Stimulated activated CD4-positive, alpha-beta T cell treated with anti-CD3 and anti-CD28 coated beads, Interleukin-15, amount 100 ng/mL, for 48 hours (primary cell): ENCODE results near the gene LYRM2.

ENCODE experiments used
- DNase-seq, 2 donors: peaks; one replicate each; pipeline ENCODE4 v3.0.0-alpha.2; 2020; ENCODE audit warnings: low read depth in 2 of 2

Gene LYRM2

DNA sequence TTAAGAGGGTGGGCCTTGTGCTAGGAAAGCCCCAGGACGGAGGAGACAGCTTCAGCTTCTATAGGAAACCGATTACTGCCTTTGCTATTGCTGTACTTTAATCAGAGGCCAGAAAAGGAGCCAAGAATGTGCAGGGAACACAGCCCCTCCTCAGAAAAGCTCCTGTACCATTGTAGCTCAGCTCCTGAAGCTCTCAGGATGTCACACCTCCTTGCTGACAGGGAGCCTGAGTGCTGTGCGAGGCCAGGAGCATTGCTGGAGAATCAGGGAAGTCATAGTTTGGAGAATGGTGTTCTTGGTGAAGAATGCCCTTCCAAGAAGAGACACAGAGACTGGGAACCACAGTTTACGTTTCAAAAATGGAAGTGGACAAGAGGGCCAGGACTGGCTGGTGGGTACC is 46.8 kb downstream of the LYRM2 start:
- DNase-seq: no peak

DNA sequence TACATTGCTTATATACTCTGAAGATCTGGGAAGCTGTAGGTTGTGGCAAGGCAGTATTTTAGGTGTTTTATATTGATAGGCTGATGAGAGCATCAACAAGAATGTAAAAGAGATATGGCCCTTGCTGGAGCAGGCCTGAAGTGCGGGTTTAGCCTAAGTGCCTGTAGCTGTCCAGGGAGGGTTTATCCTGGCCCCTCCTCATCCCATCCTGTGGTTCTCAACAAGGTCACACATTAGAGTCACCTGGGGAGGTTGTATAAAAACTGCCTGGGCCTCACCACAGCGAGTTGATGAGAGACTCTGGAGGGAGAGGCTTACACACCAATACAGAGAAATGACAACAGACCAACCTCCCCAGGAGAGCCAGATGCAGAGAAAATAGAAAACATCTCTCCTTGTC is 48.4 kb downstream of the LYRM2 start:
- no peak for DNase-seq

DNA sequence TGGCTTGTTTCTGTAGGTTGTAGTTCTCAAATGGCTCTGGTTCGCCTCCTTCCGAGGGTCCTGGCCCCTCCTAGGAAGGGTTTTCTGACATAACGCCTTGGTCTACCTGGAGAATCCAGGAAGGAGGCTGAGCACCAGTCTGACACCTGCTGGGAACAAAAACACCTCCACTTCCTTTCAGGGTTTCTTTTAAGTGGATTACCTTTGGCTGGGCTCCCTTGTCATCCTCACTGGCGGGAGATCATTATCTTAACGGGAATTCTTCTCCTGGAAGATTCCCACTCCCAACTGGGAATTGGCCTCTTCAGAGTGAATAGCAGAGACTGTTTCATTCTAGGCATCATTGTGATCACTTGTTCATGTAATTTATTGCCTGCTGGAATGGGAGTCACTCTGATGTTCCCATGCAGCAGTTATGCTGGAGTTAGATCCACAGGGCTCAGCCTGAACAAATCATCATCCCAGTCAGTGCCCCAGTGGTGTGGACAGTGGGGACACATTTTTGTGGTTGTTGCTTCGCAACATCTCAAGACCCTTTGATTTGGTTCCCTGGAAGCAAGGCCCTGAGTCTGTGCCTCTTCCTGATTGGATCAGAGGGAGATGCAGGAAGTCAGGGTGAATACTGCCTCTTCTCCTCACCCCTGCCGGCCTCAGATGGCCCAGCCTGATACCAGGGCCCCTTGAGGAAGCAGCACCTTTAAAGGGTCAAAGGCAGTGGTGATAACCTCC is 49.1 kb downstream of the LYRM2 start:
- no peak for DNase-seq

DNA sequence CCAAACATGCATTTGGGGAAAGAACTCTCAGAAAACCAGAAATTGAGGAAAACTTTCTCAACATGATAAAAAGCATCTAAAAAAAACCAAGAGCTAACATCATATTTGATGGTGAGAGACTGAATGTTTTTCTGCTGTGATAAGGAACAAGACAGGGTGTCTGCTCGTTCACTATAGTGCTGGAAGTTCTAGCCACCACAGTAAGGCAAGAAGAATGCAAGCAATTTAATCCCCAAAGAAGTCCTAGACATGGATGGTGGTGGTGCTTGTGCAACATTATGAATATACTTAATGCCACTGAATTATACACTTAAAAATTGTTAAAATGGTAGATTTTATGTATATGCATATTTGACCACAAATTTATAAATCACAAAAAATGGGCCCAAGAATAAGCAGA is 53.4 kb downstream of the LYRM2 start:
- no peak for DNase-seq

DNA sequence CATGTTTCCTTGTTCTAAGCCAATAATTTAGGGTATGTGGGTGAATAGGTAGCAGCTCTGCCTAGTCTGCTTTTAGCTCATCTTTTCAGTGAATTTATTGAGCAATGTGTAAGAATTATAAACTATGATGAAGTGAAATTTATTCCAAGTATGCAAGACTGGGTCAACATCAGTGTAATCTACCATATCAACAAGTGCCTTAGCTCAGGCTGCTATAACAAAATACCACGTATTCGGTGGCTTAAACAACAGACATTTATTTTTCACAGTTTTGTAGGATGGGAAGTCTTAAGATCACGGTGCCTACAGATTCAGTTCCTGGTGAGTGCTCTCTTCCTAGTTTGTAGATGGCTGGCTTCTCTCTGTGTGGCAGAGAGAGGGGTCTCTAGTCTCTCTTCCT is 54.0 kb downstream of the LYRM2 start:
- DNase-seq: no peak

DNA sequence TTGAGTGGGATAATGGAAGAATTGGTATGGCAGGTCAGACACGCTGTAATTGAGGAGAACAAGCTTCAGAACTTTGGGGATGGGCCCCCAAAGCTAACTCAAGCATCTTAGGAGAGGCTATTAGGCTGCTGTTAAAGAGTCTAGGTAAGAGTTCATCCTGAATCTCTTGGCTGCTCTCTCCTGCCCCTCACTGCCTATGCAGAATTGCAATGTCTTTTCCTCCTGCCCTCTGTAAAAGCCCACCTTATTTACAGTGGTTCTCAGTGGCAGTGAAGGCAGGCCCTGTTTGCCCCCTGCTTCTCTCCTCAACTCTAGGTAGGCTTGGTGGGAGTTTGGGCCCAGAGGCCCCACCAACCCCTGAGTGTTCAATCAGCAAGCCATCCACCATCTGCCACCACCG is 55.0 kb downstream of the LYRM2 start:
- DNase-seq: no peak

DNA sequence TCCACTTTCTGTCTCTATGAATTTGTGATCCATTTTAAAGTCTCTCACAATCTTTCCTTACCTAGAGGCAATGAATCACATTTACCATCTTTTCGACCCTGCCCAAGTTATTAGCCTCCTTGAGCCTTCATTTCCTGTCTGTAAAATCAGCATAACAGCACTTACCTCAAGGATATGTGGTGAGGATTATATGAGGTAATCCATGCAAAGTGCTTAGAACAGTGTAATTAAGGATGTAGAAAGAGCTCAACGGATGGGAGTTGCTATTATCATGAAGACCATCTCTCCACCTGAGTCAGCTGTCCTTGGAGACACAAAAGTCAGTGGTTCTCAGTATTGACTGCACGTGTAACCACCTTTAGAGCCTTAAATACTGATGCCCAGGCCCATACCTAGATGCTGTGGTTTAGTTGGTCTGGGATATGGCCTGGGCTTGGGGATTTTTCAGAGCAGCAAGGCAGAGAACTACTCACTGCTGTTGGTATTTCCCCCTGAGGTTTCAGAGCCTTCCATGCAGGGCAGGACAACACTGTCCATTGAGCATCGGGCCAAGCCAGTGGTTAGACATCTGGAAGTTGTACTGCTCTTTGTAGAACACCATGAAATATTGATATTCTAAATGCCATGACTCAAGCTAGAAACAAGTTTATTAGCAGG is 55.8 kb downstream of the LYRM2 start:
- no peak for DNase-seq

DNA sequence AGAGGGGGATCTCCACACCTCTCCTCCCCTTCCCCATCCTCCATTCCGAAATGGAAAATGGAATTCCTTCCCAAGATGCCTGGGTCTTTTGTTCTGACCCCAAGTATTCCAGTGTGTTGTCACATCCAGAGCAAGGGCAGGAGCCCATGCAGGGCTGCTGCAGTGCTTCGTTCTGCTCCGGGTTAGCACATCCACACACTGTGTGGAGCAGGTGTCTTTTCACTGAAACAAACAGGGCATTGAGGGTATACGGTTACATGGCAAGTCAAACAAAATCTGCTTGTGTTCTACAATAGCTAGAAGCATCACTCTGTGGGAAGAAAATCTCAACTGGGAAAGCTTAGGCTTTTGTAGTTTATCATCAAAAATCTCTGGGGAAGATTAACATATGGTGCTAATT is 56.9 kb downstream of the LYRM2 start:
- no peak for DNase-seq

DNA sequence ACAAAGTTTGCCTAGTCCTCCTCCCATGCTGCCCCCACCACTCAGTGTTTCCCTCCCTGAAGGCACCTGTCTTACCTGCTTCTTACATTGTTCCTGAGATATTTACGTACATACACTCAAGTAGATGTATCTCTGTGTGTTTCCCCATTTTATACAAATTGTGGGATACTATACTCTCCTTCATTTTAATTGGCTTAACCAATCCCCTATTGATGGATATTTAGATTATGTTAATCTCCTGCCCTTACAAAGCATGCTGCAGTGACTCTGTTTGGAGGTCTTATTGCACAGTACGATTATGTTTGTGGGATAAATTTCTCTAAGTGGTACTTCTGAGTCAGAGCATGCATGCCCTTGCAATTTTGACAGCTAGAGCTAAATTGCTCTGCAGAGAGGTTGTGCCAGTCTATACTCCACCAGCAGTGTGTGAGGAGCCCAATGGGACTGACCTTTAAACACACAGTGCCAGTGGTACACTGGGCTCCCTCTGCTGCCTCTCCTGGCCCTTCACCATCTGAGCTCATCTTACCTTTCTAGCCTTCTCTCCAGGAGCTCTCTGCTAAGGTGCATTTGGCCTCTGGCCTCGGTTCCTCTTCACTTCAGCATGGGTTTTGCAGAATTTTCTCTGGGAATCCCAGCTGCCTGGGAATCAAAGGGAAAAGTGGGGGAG is 57.4 kb downstream of the LYRM2 start:
- DNase-seq: no peak

DNA sequence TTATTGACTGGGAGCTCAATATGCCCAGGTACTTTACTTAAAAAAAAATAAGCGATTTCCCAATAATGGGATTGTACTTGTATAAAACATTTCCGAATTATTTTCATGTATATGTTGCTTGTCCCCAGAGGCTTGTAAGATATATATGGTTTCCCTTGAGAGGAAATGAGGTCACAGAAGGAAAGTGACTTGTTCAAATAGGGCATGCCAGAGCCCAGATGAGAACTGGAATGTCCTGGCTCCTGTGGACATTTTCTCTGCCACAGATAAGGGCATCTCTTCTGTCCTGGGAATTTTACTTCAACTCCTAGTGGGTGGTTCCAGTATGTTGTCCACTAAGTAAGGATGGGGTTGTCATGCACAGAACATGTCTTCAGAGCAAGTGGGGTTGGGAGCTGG is 63.0 kb downstream of the LYRM2 start:
- no peak for DNase-seq

DNA sequence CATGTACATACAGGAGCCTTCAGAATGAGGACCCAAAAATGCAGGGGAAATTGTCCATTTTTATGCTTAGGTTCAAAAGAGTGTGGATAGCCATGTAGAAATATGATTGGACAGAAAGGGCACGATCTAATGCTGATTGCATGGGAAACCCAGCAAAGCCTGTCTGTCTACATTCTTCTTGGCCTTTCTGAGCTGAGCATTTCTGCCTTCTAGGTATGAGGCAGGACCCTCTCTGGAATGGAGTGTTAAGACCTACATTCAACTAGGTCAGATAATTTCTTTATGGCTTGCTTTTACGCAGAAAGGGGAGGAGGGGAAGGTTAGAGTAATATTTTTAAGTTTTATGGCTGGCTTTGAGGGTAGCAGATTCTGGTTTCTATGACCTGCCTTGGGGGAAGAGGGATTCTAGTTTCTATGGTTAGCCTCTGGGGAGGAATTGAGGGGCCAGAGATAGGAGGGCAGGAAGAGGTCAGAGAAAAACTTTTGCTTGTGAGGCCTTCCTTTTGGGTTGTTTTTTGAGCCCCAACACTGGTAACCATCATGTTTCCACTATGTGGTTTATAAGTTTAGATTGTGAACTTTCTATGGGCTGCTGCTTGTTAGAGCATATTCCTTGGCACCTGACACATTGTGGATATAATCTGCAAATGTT is 63.5 kb downstream of the LYRM2 start:
- no peak for DNase-seq

DNA sequence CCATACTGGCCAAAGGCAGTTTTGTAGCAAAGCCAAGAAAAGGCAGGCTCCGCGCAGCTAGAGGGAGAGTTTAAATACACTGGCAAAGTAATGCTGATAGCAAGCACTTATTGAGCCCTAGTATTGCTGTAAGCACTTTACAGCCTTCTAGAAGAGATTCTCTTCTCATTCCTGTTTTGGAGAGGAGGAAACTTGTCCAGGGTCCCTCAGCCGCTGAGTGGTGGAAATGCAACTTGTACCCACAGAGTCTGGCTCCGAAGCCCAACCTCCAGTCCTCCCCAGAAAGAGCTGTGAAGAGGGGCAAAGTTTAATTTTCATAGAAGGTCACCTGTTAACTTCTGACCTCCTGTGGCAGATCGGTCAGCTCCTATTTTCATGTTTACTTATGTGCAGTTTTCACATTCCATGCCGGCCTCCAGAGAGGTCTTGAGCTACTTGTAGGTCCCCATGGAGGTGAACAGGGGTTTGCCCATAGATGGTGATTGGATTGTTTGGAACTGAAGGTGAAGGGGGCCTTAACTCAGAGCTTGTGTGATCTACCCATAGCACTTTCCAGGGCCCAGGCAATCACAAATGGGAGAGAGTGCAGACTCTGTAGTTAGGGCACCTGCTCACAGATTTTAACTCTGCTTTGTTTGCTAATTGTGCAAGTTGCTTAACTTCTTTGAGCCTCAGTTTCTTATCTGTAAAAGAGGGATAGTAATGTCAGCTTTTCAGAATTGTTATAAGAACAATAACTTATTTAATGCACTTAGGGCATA is 70.7 kb downstream of the LYRM2 start:
- DNase-seq: no peak

DNA sequence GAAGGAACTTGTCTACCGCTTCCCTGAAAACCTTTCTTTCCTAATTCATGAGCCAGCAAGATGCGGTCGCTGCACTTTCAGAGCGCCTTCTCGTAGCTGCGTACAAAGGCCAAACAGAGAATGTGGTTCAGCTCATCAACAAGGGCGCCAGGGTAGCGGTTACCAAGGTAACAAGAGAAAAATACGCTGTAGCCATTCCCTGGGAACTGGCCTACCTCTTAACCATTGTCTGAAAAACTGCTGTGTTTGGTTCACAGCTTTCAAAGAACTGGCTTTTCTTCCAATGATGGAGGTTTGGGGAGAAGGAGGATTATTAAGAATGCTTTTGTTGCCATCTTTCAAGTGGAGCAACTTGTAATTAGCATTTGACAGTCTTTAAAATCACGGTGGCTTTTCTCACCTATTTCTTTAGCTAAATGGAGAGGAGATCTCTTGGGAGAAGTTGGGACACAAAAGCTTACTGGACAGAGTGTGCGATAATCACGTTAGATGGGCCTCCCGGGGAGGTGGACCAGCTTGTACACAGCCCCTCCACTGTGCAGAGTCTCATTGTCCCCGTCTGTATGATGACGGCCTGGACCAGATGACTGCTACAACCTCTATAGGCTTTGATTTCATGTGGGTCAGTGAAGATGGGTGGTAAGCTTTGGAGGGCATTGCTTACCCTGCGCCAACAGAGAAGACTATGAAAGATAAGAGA is 71.5 kb downstream of the LYRM2 start:
- no peak for DNase-seq

DNA sequence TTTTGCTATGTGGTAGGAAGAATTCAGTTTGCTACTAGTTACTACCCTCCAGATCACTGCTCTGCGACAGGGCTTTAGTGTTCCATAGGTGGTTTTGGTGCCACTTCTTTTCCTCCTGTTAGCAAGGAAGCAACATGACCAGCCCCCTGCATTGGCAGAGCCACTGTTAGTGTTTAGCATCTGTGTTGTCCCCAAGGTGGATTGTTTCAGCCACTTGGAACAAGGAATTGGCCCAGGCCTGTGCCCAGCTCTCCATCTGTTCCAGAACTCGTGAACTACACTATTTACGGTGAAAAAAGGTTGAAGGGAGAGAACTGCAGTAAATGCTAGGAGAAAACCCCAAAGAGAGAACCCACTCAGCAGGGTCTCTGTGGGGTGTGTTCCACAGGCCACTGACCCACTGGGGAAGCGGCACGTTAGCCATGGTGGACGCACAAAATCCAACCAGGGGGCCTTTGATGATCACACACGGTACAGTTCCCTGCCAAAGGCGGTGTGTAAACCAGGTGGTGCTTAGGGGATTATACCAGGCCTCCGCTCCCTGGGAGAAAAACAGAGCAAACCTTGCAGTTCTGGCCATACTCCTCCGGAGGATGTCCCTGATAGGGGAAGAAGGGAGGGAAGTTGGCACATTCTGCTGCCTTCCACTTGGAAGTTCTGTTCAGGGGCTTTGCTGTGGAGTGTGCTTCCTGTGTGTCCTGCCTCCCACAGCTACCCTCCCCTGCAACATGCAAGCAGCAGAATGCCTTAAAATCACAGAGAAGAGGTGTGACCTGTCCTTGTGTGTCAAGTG is 72.3 kb downstream of the LYRM2 start:
- DNase-seq: no peak

DNA sequence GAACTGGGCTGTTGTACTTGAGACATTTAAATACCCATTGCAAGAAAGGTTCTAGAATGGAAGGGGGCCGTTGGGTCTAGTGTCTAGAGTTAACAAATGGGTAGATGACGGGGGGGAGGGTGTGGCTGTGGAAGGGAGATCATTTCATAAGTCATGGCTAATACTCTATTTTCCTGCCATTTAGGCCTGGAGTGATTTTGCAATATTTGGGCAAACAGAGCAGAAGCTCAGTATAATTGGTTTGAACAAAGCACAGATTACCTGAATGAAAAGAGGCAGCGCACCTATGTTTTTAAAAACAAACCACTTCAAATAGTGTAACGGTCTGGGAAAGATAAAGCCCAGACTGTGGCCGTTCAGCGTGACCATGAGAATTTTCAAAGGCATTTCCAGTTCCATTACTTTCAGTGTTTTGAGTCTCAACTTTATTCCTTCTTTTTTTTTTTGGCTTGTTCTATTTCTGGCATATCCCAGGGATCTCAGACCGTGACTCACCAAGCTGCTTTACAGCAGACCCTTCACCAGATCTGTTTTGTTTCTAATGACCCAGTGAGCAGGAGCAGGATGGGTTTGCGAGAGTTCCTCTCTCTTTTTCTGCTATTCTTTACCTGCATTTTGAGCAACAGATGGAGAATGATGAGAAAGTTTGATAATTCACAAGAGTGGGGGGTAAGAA is 73.7 kb downstream of the LYRM2 start:
- DNase-seq: no peak

DNA sequence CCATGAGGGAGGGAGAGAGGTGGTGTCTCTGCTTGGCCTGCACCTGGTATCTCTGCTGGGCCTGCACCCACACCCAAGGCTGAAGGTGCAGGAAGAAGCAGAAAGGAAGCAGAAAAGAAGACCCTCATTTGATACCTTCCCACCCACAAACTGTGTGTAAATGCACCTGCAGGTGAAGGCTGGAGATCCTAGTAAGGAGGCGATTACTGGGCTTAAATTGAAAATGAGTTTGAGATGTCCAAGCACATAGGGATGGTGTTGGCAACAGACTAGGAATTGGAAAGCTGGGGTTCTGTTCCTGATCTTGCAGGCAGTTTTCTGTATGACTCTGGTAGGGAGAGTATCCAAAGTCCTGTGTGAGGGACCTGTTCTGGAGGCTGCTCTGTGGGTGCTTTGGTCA is 74.7 kb downstream of the LYRM2 start:
- DNase-seq: no peak

DNA sequence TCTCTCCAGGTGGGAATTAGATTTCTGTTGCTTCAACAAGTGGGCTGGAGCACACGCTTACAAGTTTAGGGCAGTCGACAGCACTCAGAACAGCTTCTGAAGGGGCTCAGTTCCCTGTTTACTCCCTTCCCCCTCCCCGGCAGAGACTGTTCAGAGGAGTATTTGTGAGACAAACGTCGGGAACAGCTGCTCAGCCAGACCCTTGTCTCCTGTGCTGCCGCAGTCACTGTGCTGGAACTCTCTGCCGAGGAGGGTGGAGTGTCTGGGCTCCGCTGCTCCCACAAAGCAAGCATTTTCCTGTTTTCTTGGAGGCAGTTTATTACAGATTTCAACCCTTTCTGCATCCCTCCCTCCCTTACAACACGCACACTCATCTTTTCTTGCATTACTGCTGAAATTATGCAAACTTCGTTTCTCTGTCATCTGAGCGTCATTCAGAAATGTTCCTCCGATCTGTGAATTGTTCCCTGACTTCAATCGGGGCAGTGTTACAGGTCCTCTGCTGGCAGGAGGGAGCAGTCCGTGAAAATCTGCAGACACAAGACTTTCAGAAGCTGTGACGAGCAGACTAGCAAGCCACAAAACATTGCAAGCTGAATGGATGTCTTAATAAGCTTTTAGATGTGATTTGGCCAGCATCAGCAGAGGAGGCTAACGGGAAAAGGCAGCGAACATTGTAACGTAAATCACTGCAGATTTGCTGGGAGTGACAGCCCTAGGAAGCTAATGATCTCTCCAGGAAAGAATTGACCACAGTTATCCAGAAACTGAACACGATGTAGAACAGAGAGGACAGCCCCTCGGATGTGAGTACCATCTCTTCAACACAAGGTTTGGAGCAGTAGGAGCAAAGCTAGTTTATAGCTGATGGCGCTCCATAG is 76.2 kb downstream of the LYRM2 start:
- no peak for DNase-seq

DNA sequence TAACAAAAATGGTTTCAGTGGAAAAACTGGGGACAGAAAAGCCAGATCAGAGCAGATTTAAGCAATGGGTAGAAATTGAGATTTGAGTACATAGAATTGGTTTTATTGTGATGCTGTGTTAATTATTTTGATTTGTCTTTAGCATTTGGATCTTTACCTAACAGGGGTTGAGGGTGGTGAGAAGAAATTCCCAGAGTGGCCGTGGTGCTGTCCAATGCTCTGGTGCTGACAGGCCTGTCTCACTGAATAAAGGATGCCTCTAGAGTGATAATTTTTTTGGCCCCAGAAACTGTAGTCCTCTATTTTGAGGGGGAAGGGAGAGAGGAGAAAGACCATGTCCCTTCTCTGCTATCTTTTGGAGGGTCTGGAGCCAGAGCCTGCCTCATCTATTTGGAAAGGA is 79.1 kb downstream of the LYRM2 start:
- no peak for DNase-seq

DNA sequence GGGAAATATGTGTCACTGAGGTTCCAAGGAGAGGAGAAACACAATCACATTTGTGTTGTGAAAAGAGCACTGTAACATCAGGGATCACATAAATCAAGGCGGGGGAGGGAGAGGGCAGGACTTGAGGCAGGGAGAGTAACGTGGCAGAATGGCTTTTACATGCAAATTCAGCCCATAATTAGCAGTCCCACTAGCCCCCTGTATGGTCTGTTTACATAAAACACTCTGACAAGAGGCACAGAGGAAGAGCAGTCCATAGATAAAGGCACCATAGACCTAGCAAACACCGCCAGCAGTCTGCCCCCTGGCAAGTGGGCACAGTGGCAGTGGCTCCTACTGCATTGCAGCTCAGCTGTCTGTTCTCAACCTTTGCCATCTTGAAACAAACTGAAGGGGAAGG is 82.7 kb downstream of the LYRM2 start:
- DNase-seq: no peak
